Measurements from ENCODE around the gene ZDHHC11B.

ZDHHC11B gene

DNA sequence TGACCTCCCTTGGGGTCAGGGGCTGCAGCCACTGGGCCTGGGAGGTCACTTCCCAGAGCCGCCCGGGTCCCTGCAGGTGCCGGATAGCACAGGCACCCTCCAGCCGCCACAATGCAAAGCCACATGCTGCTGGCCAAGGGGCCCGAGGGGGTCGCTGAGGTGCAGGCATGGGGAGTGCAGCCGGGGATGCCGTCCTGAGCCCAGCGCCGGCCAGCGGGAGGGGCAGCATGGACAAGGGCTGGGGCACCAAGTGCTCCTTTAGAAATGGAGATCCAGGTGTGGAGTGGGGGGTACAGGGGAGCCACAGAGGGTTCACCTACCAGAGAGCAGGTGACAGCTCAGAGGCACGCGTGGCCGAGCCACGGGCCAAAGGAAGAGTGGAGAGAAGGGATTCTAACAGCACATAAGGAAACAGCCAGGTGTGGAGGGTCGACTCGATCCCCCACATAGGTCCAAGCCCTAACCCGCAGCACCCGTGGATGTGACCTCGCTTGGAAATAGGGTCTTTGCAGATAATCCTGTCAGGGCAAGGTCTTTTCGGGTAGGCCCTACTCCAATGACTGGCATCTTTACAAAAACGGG, 24.7 kb downstream of the ZDHHC11B start:
- H3K4ac ChIP-seq (ENCODE audit: low read length), result peak overlapping the region; percentile 2
- DNase-seq (ENCODE audit: low spot score), result no peak
- H2BK12ac ChIP-seq (ENCODE audit: low read length), result peak overlapping the region; percentile 30
- H4K91ac ChIP-seq (ENCODE audit: low read depth, low read length, poor library complexity), result peak overlapping the region; percentile 49
- WGBS, 2 donors (ENCODE audit: extremely low coverage in 2 of 2, insufficient read length in 2 of 2, insufficient replicate concordance in 1 of 2), result no CpG with 5 or more reads among the region's 22 CpGs
- H2AK5ac ChIP-seq (ENCODE audit: low read depth, low read length), result peak overlapping the region; percentile 94
- H3K18ac ChIP-seq (ENCODE audit: low read length), result peak overlapping the region; percentile 89
- no peak overlapping the region for H3K4me2 ChIP-seq (ENCODE audit: insufficient read depth, low read length, poor library complexity, severe bottlenecking)
- peak overlapping the region; percentile 98 for H3K14ac ChIP-seq (ENCODE audit: low read length)
- peaks cover 4% of the 10 kb centered on the region for H3K79me1 ChIP-seq (ENCODE audit: low read depth, low read length)
- no peaks in the 10 kb centered on the region for H3K27me3 ChIP-seq (ENCODE audit: control insufficient read depth in 3 of 3, insufficient read depth in 3 of 3, low read depth in 1 of 3, low read length in 3 of 3)
- H3K23ac ChIP-seq (ENCODE audit: low read depth, low read length, poor library complexity), result peak overlapping the region; percentile 50
- H3K4me3 ChIP-seq (ENCODE audit: low read length in 2 of 2), result no peak overlapping the region
- peak overlapping the region; percentile 41 for H2BK5ac ChIP-seq (ENCODE audit: low read length)
- peaks cover 27 to 32% of the 10 kb centered on the region in 2 donors for H3K4me1 ChIP-seq (ENCODE audit: control insufficient read depth in 2 of 2, insufficient read depth in 1 of 2, low read depth in 1 of 2, low read length in 2 of 2)
- H3K27ac ChIP-seq (replicated peaks; ENCODE audit: low read length), result no peak overlapping the region
- no peak overlapping the region for H2AFZ ChIP-seq (ENCODE audit: low read length)
- peak overlapping the region; percentile 98 for H2BK120ac ChIP-seq (ENCODE audit: low read depth, low read length)
- H3K9ac ChIP-seq (ENCODE audit: low read depth, low read length, poor library complexity), result peak overlapping the region; percentile 80
- H2BK15ac ChIP-seq (ENCODE audit: low read length), result peak overlapping the region; percentile 79
- no peak overlapping the region for H4K8ac ChIP-seq (ENCODE audit: low read depth, low read length)
- peaks cover 0 to 5% of the 10 kb centered on the region in 2 donors for H3K36me3 ChIP-seq (replicated peaks in 1 of 2; ENCODE audit: control insufficient read depth in 2 of 2, insufficient read depth in 2 of 2, low read length in 2 of 2)
- H3K9me3 ChIP-seq (replicated peaks in 1 of 2; ENCODE audit: control insufficient read depth in 2 of 2, insufficient read depth in 1 of 2, low read depth in 1 of 2, low read length in 2 of 2), result peaks cover 0 to 6% of the 10 kb centered on the region in 2 donors

DNA sequence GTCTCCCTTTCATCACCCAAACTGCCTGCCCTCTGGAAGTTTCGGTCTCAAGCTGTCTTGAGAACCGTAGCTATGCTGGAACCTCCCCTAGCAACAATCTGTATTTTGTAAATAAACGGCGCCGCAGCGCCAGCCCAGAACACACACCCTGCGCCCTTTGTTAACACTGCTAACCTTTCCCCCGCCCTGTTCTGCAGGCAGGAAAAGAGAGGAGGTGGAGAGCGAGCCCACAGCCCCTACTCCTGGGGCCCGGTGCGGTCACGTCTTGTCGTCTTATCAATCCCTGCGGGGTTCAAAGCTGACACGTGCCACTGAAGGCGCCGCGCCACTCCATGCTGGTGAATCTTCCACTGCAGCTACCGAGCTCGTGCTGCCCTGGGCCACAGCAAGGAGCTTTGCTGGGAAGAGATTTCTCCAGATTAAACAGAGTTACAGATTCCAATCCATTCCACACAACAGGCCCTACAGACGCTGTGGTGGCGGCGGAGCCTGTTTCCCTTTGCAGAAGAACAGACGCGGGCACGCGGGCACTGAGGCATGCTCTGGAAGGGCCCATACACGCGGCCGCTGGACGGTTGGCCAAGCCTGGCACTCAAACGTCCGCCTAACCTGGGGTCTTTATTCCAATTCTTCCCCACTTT, 25.3 kb downstream of the ZDHHC11B start:
- peak overlapping the region; percentile 41 for H2BK5ac ChIP-seq (ENCODE audit: low read length)
- H2BK12ac ChIP-seq (ENCODE audit: low read length), result peak overlapping the region; percentile 30
- peak overlapping the region; percentile 2 for H3K4ac ChIP-seq (ENCODE audit: low read length)
- H3K79me1 ChIP-seq (ENCODE audit: low read depth, low read length), result peaks cover 4% of the 10 kb centered on the region
- H3K23ac ChIP-seq (ENCODE audit: low read depth, low read length, poor library complexity), result peak overlapping the region; percentile 50
- no peak overlapping the region for H3K4me3 ChIP-seq (ENCODE audit: low read length in 2 of 2)
- peaks cover 0 to 5% of the 10 kb centered on the region in 2 donors for H3K36me3 ChIP-seq (replicated peaks in 1 of 2; ENCODE audit: control insufficient read depth in 2 of 2, insufficient read depth in 2 of 2, low read length in 2 of 2)
- H2BK120ac ChIP-seq (ENCODE audit: low read depth, low read length), result peak overlapping the region; percentile 78
- H3K9ac ChIP-seq (ENCODE audit: low read depth, low read length, poor library complexity), result peak overlapping the region; percentile 46
- WGBS, 2 donors (ENCODE audit: extremely low coverage in 2 of 2, insufficient read length in 2 of 2, insufficient replicate concordance in 1 of 2), result no CpG with 5 or more reads among the region's 33 CpGs
- H3K27me3 ChIP-seq (ENCODE audit: control insufficient read depth in 3 of 3, insufficient read depth in 3 of 3, low read depth in 1 of 3, low read length in 3 of 3), result no peaks in the 10 kb centered on the region
- DNase-seq (ENCODE audit: low spot score), result peak; percentile 61
- H3K27ac ChIP-seq (replicated peaks; ENCODE audit: low read length), result no peak overlapping the region
- peak overlapping the region; percentile 86 for H3K14ac ChIP-seq (ENCODE audit: low read length)
- peak overlapping the region; percentile 89 for H3K18ac ChIP-seq (ENCODE audit: low read length)
- H2BK15ac ChIP-seq (ENCODE audit: low read length), result peak overlapping the region; percentile 79
- H4K8ac ChIP-seq (ENCODE audit: low read depth, low read length), result no peak overlapping the region
- peak overlapping the region; percentile 49 for H4K91ac ChIP-seq (ENCODE audit: low read depth, low read length, poor library complexity)
- peaks cover 0 to 6% of the 10 kb centered on the region in 2 donors for H3K9me3 ChIP-seq (replicated peaks in 1 of 2; ENCODE audit: control insufficient read depth in 2 of 2, insufficient read depth in 1 of 2, low read depth in 1 of 2, low read length in 2 of 2)
- no peak overlapping the region for H2AFZ ChIP-seq (ENCODE audit: low read length)
- no peak overlapping the region for H3K4me2 ChIP-seq (ENCODE audit: insufficient read depth, low read length, poor library complexity, severe bottlenecking)
- H3K4me1 ChIP-seq (ENCODE audit: control insufficient read depth in 2 of 2, insufficient read depth in 1 of 2, low read depth in 1 of 2, low read length in 2 of 2), result peaks cover 27 to 32% of the 10 kb centered on the region in 2 donors
- peak overlapping the region; percentile 94 for H2AK5ac ChIP-seq (ENCODE audit: low read depth, low read length)

DNA sequence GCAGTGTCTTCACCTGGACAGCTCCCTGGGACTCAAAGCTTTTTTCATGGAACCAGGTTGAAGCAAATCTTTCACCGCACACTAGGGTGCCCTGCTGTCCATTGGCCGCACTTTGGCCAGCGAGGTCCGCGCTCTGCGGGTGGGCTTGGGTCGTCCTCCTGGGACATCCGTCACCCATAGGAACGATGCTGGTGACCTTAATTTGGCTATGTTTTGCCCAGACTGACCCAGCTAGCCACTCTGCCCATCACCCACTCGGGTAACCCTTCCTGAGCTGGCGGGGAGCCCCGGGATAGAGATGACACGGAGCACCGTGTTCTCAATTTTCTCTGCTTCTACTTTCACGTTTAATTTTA, 25.9 kb downstream of the ZDHHC11B start:
- H2AFZ ChIP-seq (ENCODE audit: low read length), result no peak overlapping the region
- H3K4me2 ChIP-seq (ENCODE audit: insufficient read depth, low read length, poor library complexity, severe bottlenecking), result no peak overlapping the region
- no peak overlapping the region for H3K9ac ChIP-seq (ENCODE audit: low read depth, low read length, poor library complexity)
- H2AK5ac ChIP-seq (ENCODE audit: low read depth, low read length), result peak overlapping the region; percentile 94
- H2BK5ac ChIP-seq (ENCODE audit: low read length), result peak overlapping the region; percentile 99
- H2BK12ac ChIP-seq (ENCODE audit: low read length), result peak overlapping the region; percentile 58
- no CpG with 5 or more reads among the region's 15 CpGs for WGBS, 2 donors (ENCODE audit: extremely low coverage in 2 of 2, insufficient read length in 2 of 2, insufficient replicate concordance in 1 of 2)
- peaks cover 27 to 32% of the 10 kb centered on the region in 2 donors for H3K4me1 ChIP-seq (ENCODE audit: control insufficient read depth in 2 of 2, insufficient read depth in 1 of 2, low read depth in 1 of 2, low read length in 2 of 2)
- DNase-seq (ENCODE audit: low spot score), result no peak
- no peak overlapping the region for H4K8ac ChIP-seq (ENCODE audit: low read depth, low read length)
- no peaks in the 10 kb centered on the region for H3K27me3 ChIP-seq (ENCODE audit: control insufficient read depth in 3 of 3, insufficient read depth in 3 of 3, low read depth in 1 of 3, low read length in 3 of 3)
- H2BK15ac ChIP-seq (ENCODE audit: low read length), result peak overlapping the region; percentile 76
- peak overlapping the region; percentile 99 for H2BK120ac ChIP-seq (ENCODE audit: low read depth, low read length)
- peak overlapping the region; percentile 99 for H3K18ac ChIP-seq (ENCODE audit: low read length)
- H3K23ac ChIP-seq (ENCODE audit: low read depth, low read length, poor library complexity), result no peak overlapping the region
- peaks cover 0 to 3% of the 10 kb centered on the region in 2 donors for H3K9me3 ChIP-seq (replicated peaks in 1 of 2; ENCODE audit: control insufficient read depth in 2 of 2, insufficient read depth in 1 of 2, low read depth in 1 of 2, low read length in 2 of 2)
- H3K4me3 ChIP-seq (ENCODE audit: low read length in 2 of 2), result no peak overlapping the region
- H3K14ac ChIP-seq (ENCODE audit: low read length), result peak overlapping the region; percentile 63
- peaks cover 4% of the 10 kb centered on the region for H3K79me1 ChIP-seq (ENCODE audit: low read depth, low read length)
- peak overlapping the region; percentile 31 for H4K91ac ChIP-seq (ENCODE audit: low read depth, low read length, poor library complexity)
- H3K36me3 ChIP-seq (replicated peaks in 1 of 2; ENCODE audit: control insufficient read depth in 2 of 2, insufficient read depth in 2 of 2, low read length in 2 of 2), result no peaks in the 10 kb centered on the region
- no peak overlapping the region for H3K27ac ChIP-seq (replicated peaks; ENCODE audit: low read length)
- H3K4ac ChIP-seq (ENCODE audit: low read length), result peak overlapping the region; percentile 13

DNA sequence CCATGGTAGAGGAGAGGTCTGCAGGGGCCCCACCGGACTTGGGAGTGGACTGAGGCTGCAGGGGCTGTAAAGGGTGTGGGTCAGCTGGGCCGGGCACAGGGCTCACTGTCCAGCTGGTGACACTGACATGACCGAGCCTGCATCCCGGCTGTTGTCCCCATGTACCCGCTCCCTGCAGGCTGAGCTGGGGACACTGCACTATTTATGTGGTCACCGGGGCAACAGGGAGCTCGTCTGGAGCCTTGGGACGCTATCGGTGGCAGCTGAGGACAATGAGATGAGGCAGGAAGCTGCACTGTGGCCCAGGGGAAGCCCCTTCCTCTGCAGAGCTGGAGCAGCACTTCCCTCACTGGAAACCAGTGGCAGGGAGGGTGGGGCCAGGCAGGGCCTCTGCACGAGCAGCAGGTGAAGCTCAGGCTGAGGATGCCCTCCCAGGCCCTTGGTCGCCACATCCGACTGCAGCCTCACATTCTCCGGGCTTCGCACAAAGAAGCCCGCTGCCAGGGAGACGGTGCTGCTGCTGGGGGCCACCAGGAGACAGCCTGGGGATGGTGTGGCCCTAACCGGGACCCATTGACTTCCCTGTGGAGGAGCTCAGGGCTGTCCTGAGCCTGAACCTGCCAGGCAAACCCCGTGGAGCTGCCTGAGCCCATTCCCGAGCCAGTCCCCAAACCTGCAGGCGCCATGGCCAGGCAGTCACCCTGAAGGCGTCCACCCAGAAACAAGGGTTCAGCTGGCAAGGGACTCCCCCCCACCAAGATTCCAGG, 26.4 kb downstream of the ZDHHC11B start:
- Histone ChIP-seq H3K18ac (ENCODE audit: low read length) (peak overlapping the region; percentile 99), H3K36me3 (replicated peaks in 1 of 2; ENCODE audit: control insufficient read depth in 2 of 2, insufficient read depth in 2 of 2, low read length in 2 of 2) (no peaks in the 10 kb centered on the region), H3K9me3 (replicated peaks in 1 of 2; ENCODE audit: control insufficient read depth in 2 of 2, insufficient read depth in 1 of 2, low read depth in 1 of 2, low read length in 2 of 2) (peaks cover 0 to 3% of the 10 kb centered on the region in 2 donors), H2BK15ac (ENCODE audit: low read length) (peak overlapping the region; percentile 76), H3K14ac (ENCODE audit: low read length) (peak overlapping the region; percentile 63), H3K4ac (ENCODE audit: low read length) (peak overlapping the region; percentile 94), H3K4me2 (ENCODE audit: insufficient read depth, low read length, poor library complexity, severe bottlenecking) (peak overlapping the region; percentile 13), H3K4me1 (ENCODE audit: control insufficient read depth in 2 of 2, insufficient read depth in 1 of 2, low read depth in 1 of 2, low read length in 2 of 2) (peaks cover 27 to 32% of the 10 kb centered on the region in 2 donors), H3K27me3 (ENCODE audit: control insufficient read depth in 3 of 3, insufficient read depth in 3 of 3, low read depth in 1 of 3, low read length in 3 of 3) (no peaks in the 10 kb centered on the region), H4K8ac (ENCODE audit: low read depth, low read length) (peak overlapping the region; percentile 98), H3K4me3 (ENCODE audit: low read length in 2 of 2) (no peak overlapping the region), H2BK12ac (ENCODE audit: low read length) (peak overlapping the region; percentile 99), H2AK5ac (ENCODE audit: low read depth, low read length) (peak overlapping the region; percentile 94), H3K23ac (ENCODE audit: low read depth, low read length, poor library complexity) (peak overlapping the region; percentile 50), H3K27ac (replicated peaks; ENCODE audit: low read length) (peak overlapping the region; percentile 17), H2AFZ (ENCODE audit: low read length) (peak overlapping the region; percentile 58), H2BK120ac (ENCODE audit: low read depth, low read length) (peak overlapping the region; percentile 99), H4K91ac (ENCODE audit: low read depth, low read length, poor library complexity) (peak overlapping the region; percentile 31), H2BK5ac (ENCODE audit: low read length) (peak overlapping the region; percentile 99), H3K79me1 (ENCODE audit: low read depth, low read length) (peaks cover 4% of the 10 kb centered on the region), H3K9ac (ENCODE audit: low read depth, low read length, poor library complexity) (peak overlapping the region; percentile 79)
- WGBS, 2 donors (ENCODE audit: extremely low coverage in 2 of 2, insufficient read length in 2 of 2, insufficient replicate concordance in 1 of 2), result no CpG with 5 or more reads among the region's 21 CpGs
- DNase-seq (ENCODE audit: low spot score), result peak; percentile 86
